K562 (cell line): ENCODE results near the gene ERAL1. TPM values are rescaled to one million over a fixed set of nuclear protein-coding genes. Genes with fewer than 3 reads are reported as not detected.

Experiments used
- ATF1 ChIP-seq, 2 experiments: fragments of 450-650 bp in 1 of 2; IDR thresholded peaks; 2 replicates each; pipeline ENCODE4 v1.6.1; 2016; ENCODE audit warnings: missing compliant biosample characterization in 1 of 2, missing genetic modification characterization in 1 of 2
- CAMTA2 ChIP-seq: fragments of 250-450 bp; sonication (Bioruptor Pico); conservative IDR thresholded peaks from 2 replicates; pipeline ENCODE4 v1.5.1; 2022
- COPS2 ChIP-seq: fragments of 450-650 bp; conservative IDR thresholded peaks from 2 replicates; pipeline ENCODE4 v1.6.1; 2016; ENCODE audit warnings: mild to moderate bottlenecking, moderate library complexity
- E2F6 ChIP-seq, 2 experiments: IDR thresholded peaks; 2 replicates each; pipeline ENCODE4 v1.6.1; 2011; ENCODE audit warnings: borderline replicate concordance in 1 of 2, control low read depth in 1 of 2, low read depth in 1 of 2, low read length in 1 of 2, mild to moderate bottlenecking in 1 of 2, mixed read lengths in 1 of 2, moderate library complexity in 1 of 2; ENCODE audit not compliant: insufficient read depth in 1 of 2, insufficient read length in 1 of 2, poor library complexity in 1 of 2, severe bottlenecking in 1 of 2; ENCODE audit errors: extremely low read depth in 1 of 2
- ESRRA ChIP-seq: fragments of 450-650 bp; IDR thresholded peaks from 2 replicates; pipeline ENCODE4 v1.6.1; 2014; ENCODE audit warnings: low read depth, mild to moderate bottlenecking, moderate library complexity, borderline replicate concordance
- HLTF ChIP-seq: fragments of 450-650 bp; IDR thresholded peaks from 2 replicates; pipeline ENCODE4 v1.6.1; 2016
- KAT2B ChIP-seq: IDR thresholded peaks from one replicate; pipeline ENCODE4 v1.6.1; 2012; ENCODE audit warnings: low read depth, mild to moderate bottlenecking, control low read depth, inconsistent platforms, low read length, moderate library complexity
- MTA1 ChIP-seq: fragments of 450-650 bp; IDR thresholded peaks from 2 replicates; pipeline ENCODE4 v1.6.1; 2017; ENCODE audit warnings: borderline replicate concordance
- NRF1 ChIP-seq, 2 experiments: fragments of 450-650 bp; IDR thresholded peaks in 1 of 2; conservative IDR thresholded peaks in 1 of 2; 2 replicates each; pipeline ENCODE4 v1.6.1; 2014; ENCODE audit warnings: mild to moderate bottlenecking in 2 of 2
- OTX1 ChIP-seq: fragments of 450-650 bp; formaldehyde crosslinking; IDR thresholded peaks from 2 replicates; pipeline ENCODE4 v1.4.0; 2022; ENCODE audit warnings: mild to moderate bottlenecking
- POLR2AphosphoS2 ChIP-seq: IDR thresholded peaks from 2 replicates; pipeline ENCODE4 v1.6.1; 2012; ENCODE audit warnings: low read length, improper control_type of control experiment
- RBM39 ChIP-seq: fragments of 200-400 bp; formaldehyde crosslinking; optimal IDR thresholded peaks from 2 replicates; pipeline ENCODE3; 2018; ENCODE audit warnings: low read depth, low read length
- ZNF134 ChIP-seq: fragments of 250-450 bp; sonication (Bioruptor Pico); conservative IDR thresholded peaks from 2 replicates; pipeline ENCODE4 v1.4.0; 2020
- ZNF384 ChIP-seq: IDR thresholded peaks from 2 replicates; pipeline ENCODE4 v1.6.1; 2012; ENCODE audit warnings: low read depth, low read length, improper control_type of control experiment
- ZNF445 ChIP-seq: fragments of 250-450 bp; sonication (Bioruptor Pico); IDR thresholded peaks from 2 replicates; pipeline ENCODE4 v1.4.0; 2020; ENCODE audit warnings: low read depth, mild to moderate bottlenecking, moderate library complexity
- ZNF512 ChIP-seq: IDR thresholded peaks from 2 replicates; pipeline ENCODE4 v1.6.1; 2016; ENCODE audit warnings: missing genetic modification characterization, missing compliant biosample characterization
- ZNF76 ChIP-seq: fragments of 250-450 bp; sonication (Bioruptor Pico); IDR thresholded peaks from 2 replicates; pipeline ENCODE4 v1.4.0; 2020; ENCODE audit warnings: mild to moderate bottlenecking, moderate library complexity, borderline replicate concordance
- polyA plus RNA-seq, 8 experiments: library from polyadenylated mRNA; depleted of rRNA in 4 of 8; stranded (reverse) in 5 of 8; unstranded in 3 of 8; fragments of >200 nt; fragmentation: Nextera tagmentation in 2 of 8; fragmentation: Illumina TruSeq in 1 of 8; extraction: Ambion mirVana in 2 of 8; extraction: Trizol in 1 of 8; gene quantifications; 2 replicates each; pipeline versions ENCODE4 v1.2.1 to v1.2.3, GENCODE V29; 2011 to 2014; ENCODE audit warnings: inconsistent platforms in 1 of 8, missing spikeins in 1 of 8
- total RNA-seq, 7 experiments: library from RNA; depleted of rRNA in 6 of 7; stranded (reverse); fragments of >200 nt in 6 of 7; fragmentation: Illumina TruSeq in 2 of 7; extraction: Trizol in 2 of 7; gene quantifications; 2 replicates each; pipeline versions ENCODE4 v1.2.1 to v1.2.3, GENCODE V29; 2011 to 2021; ENCODE audit warnings: low replicate concordance in 1 of 7
- TF ChIP-seq, protein P1 (sequence below): fragments of 450-650 bp; formaldehyde crosslinking; IDR thresholded peaks from 2 replicates; pipeline ENCODE4 v1.4.0; 2020; ENCODE audit warnings: mild to moderate bottlenecking, moderate library complexity
- TF ChIP-seq, protein P2 (sequence below): fragments of 450-650 bp; formaldehyde crosslinking; IDR thresholded peaks from 2 replicates; pipeline ENCODE4 v1.4.0; 2020; ENCODE audit warnings: mild to moderate bottlenecking, mixed read lengths
- TF ChIP-seq, protein P3 (sequence below): fragments of 250-450 bp; sonication (Bioruptor Pico); IDR thresholded peaks from 2 replicates; pipeline ENCODE4 v1.5.0; 2021; ENCODE audit warnings: mild to moderate bottlenecking, borderline replicate concordance

Gene ERAL1
- total and polyA plus RNA-seq, 9 of the 15 experiments (the other 6 are each of a cell fraction or from before 2014, with no cell fraction given): 37.5 to 351 (median 106) TPM

DNA sequence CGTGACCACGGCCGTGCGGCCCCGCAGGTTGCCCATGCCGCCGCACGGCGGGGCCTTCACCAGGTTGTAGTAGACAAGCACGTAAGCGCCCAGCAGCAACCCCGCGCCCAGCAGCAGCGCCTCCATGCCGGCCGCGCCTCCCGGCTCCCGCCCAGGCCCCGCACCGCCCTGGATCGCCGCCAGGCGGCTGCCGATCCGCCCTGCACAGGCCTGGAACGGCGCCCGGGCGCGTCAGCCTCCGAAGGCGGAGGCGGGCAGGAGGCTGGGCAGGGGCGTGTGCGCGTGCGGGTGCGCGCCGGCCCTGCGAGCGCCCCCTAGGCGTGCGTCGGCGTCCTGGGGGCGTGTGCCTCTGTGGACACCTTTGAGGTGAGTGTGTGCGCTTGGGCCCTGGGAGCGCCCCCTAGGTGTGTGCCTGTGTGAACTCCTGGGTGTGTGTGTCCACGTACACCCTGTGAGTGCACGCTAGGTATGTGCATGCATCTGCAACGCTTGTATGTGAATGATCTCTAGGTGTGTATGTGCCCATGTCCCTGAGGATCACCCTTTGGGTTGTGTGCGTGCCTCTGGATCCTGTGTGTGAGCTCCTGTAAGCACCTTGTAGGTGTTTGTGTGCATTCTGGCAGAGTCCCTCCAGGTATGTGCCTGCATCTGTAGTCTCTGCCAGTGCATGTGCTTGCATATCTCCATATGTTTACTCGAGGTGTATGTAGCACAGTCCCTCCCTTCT, 48.2 kb downstream of the ERAL1 start, which contains the start of gene DHRS13 (continued):
- TF ChIP-seq, protein P1, sequence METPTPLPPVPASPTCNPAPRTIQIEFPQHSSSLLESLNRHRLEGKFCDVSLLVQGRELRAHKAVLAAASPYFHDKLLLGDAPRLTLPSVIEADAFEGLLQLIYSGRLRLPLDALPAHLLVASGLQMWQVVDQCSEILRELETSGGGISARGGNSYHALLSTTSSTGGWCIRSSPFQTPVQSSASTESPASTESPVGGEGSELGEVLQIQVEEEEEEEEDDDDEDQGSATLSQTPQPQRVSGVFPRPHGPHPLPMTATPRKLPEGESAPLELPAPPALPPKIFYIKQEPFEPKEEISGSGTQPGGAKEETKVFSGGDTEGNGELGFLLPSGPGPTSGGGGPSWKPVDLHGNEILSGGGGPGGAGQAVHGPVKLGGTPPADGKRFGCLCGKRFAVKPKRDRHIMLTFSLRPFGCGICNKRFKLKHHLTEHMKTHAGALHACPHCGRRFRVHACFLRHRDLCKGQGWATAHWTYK (CRISPR knock-in tag): peak; percentile 18
- TF ChIP-seq ZNF384: peak; percentile 54; the same call in 1 of the 2 replicates
- TF ChIP-seq MTA1: no peak
- TF ChIP-seq POLR2AphosphoS2: no peak
- TF ChIP-seq ZNF134 (CRISPR knock-in tag): no peak
- TF ChIP-seq HLTF: no peak
- TF ChIP-seq RBM39: no peak
- 0 out of 2 replicates have a peak, but pooled peaks have one; percentile 13 for TF ChIP-seq OTX1
- TF ChIP-seq ZNF512: no peak
- TF ChIP-seq, protein P2, sequence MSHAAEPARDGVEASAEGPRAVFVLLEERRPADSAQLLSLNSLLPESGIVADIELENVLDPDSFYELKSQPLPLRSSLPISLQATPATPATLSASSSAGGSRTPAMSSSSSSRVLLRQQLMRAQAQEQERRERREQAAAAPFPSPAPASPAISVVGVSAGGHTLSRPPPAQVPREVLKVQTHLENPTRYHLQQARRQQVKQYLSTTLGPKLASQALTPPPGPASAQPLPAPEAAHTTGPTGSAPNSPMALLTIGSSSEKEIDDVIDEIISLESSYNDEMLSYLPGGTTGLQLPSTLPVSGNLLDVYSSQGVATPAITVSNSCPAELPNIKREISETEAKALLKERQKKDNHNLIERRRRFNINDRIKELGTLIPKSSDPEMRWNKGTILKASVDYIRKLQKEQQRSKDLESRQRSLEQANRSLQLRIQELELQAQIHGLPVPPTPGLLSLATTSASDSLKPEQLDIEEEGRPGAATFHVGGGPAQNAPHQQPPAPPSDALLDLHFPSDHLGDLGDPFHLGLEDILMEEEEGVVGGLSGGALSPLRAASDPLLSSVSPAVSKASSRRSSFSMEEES (CRISPR knock-in tag): no peak
- TF ChIP-seq KAT2B: peak; percentile 57
- TF ChIP-seq NRF1 (conservative IDR thresholded peaks at IDR 0.05 in 1 of 2, IDR thresholded peaks at IDR 0.05 in 1 of 2): peak; percentile 92 to 94
- no peak for TF ChIP-seq ZNF445 (CRISPR knock-in tag)
- TF ChIP-seq E2F6 (IDR thresholded peaks at IDR 0.05; ENCODE audit: borderline replicate concordance in 1 of 2, extremely low read depth in 1 of 2, insufficient read depth in 1 of 2, insufficient read length in 1 of 2, low read depth in 1 of 2, low read length in 1 of 2, poor library complexity in 1 of 2, severe bottlenecking in 1 of 2): peak; percentile 83 to 84
- TF ChIP-seq, protein P3, sequence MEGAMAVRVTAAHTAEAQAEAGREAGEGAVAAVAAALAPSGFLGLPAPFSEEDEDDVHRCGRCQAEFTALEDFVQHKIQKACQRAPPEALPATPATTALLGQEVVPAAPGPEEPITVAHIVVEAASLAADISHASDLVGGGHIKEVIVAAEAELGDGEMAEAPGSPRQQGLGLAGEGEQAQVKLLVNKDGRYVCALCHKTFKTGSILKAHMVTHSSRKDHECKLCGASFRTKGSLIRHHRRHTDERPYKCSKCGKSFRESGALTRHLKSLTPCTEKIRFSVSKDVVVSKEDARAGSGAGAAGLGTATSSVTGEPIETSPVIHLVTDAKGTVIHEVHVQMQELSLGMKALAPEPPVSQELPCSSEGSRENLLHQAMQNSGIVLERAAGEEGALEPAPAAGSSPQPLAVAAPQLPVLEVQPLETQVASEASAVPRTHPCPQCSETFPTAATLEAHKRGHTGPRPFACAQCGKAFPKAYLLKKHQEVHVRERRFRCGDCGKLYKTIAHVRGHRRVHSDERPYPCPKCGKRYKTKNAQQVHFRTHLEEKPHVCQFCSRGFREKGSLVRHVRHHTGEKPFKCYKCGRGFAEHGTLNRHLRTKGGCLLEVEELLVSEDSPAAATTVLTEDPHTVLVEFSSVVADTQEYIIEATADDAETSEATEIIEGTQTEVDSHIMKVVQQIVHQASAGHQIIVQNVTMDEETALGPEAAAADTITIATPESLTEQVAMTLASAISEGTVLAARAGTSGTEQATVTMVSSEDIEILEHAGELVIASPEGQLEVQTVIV (CRISPR knock-in tag): peak; percentile 63; the same call in 1 of the 2 replicates
- peak; percentile 66; the same call in 1 of the 2 replicates for TF ChIP-seq ZNF76 (CRISPR knock-in tag)
- peak; percentile 89 for TF ChIP-seq ESRRA
- TF ChIP-seq ATF1 (CRISPR knock-in tag; IDR thresholded peaks at IDR 0.05): peak; percentile 56
- TF ChIP-seq ATF1 (tag; IDR thresholded peaks at IDR 0.05): peak; percentile 92
- TF ChIP-seq CAMTA2 (CRISPR knock-in tag): 0 out of 2 replicates have a peak, but pooled peaks have one; percentile 65
- no peak for TF ChIP-seq COPS2
